ELR (cell line): Measurements from ENCODE around the gene GREB1L.

Experiments
- DNase-seq: peaks from one replicate; pipeline ENCODE4 v3.0.0-alpha.2; 2015; ENCODE audit warnings: low read depth

The GREB1L gene

GRCh38 chr18:21559195-21559594, 317.2 kb downstream of the GREB1L start:
- no peak for DNase-seq

DNA sequence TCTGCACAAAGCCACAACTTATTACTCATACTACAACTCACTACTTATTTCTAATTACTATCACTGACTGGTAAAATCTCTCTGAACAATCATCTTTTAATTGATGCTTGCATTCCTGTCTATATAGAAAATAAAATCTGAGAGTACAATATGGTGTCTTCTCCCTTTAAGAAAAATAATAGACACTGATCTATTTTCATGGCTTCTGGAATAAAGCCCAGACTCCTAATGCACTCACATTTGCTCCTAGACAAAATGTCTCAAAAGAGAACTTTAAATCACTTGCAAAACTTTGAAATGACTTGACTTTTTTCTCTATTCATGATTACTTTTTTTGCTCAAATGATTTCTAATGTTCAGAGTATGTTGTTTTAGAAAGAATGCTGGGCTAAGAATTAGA, 329.7 kb downstream of the GREB1L start:
- DNase-seq = no peak
